ENCODE results near the gene SLC39A11.
"Not testable (repeated sequence)": the region's sequence is repeated elsewhere in the genome, so short reads cannot be mapped to it uniquely, and the experiment has no call there.

Gene SLC39A11

GRCh38 chr17:73069841-73070240, 22.6 kb downstream of the SLC39A11 start:
- no peak for DNase-seq

DNA sequence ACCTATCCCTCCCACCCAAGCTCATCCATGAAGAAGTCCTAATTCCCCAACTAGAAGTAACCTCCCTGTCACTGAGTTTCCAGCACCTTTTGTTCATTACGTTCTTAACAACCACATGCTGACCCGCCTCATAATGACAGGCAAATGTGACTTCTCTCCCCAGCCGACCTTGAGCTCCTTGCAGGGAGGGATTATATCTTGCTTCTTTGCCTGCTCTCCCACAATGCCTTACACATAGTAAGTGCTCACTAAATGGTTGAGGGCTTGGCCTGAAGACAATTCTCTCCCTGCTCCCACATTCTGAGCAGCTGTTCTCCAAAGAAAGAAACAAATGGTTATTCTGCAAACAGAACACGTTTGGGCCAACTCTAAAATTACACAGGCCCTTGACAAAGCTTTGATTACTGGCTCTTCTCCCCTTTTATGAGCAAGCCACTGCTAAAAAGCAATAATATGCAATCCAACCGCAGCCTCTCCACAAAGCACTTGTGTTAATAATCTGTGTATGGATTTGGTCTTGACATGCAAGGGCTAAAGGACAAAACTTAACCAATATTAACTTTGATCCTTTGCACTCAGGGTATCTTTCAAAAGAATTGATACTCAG, 23.2 kb downstream of the SLC39A11 start:
- DNase-seq, result no peak

DNA sequence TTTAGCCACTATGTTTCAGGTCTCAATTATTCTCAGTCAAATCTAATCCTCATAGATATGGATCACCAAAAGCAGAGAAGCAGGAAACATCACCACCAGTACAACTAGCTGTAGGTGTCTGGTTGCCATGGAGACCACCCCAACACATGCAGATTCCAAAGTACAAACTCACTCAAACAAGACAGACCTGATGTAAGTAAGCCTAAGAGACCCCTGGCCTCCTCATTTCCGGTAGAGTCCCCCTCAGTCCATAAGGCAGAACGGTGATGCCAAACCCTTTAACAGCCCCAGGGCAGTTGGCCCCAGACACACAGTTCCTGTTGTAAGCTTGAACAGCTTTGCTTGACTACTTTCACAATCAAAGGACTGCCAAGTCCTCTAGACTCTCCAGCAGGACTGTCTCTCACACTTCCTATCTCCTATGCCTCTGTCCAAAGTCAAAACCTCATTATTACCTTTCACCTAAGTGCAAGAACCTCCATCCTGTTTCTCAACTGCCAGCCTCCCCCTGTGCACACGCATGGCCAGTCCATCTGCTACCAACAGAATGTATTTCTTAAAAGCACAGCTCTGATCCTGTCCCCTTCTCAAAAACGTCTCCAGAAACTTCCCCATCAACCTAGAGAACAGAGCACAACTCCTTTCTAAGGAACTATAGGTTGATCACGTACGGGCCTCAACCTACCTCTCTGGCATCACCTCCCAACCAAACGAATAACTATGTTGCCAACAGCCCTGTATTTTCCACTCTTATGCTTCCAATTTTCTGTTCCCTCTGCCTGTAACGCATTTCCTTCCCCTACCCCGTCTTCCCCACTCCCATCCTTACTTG, 23.9 kb downstream of the SLC39A11 start:
- no peak for DNase-seq

DNA sequence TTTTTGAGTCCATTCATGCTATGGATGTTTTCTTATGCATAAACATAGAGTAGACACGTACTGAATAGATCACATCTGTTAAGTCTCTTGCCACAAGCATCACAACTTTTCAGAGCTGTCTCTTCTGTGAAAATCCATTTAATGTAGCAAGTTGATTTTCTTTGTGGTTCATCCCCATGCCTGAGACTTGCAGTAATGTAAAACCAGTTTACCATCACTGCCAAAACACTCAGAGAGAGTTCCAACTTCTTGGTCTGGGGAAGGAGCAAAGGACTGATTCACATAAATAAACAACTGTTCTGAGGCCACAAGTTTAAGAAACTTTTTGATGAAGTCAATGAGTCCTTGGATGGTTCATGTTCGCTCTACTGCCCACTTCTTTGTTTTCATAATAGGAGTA, 24.8 kb downstream of the SLC39A11 start:
- not testable (repeated sequence) for DNase-seq

GRCh38 chr17:73067075-73067474, 25.4 kb downstream of the SLC39A11 start:
- no peak for DNase-seq

GRCh38 chr17:73066148-73066884, 26.2 kb downstream of the SLC39A11 start:
- DNase-seq, result no peak

DNA sequence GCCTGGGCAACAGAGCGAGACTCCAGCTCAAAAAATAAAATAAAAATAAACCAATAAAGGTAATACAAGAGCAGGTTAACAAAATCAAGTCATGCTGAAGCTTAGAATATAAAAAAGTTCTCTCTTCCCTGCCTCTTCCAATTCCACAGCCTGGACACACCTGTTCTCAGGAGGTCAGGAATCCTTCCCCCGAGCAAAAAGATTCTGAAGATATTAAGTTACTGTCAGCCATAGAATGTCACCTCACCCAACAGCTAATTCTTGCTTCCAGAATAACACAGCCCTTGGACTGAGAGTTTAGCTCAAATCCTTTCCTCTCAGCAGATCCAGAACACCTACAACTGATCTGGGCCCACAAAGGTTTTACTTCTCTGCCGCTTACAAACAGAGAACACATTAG, 27.1 kb downstream of the SLC39A11 start:
- no peak for DNase-seq

DNA sequence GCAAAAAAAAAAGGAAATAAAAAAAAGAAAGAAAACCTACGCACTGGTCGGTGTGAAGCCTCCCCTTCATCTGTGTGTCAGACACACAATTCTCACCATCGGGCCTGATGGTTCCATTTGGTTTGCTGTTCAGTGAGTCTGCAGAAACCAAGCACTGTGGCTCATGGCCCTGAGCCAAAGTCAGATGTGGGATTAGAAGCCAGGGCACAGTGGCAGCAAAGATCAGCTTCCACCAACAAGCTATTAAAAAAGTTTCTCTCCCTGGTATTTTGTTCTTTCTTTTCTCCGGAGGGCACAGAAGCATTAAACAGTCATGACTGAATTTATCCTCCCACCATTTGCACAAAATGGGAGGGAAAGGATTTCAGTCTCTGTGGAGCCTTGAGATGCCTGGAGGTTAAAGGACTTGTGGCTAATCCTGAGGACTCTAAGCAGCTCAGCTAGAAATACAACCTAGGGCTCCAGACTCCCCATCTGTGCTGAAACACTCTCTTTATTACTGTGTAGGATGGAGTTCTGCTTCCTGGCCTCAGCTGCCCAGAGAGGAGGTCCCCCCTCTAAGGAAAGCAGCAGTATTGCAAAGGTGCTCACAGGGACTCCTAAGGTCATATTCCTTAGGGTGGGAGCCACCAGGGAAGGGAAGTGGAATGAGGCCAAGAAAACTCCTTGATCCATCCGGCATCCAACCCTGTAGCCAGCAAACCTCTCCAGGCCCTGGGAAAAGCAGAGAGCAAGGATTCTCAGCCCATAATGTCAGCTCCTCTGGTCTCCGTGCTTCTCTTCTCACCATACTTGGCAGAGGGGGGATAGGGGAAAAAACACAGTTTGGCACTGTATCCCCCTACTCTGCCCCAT, 28.2 kb downstream of the SLC39A11 start:
- no peak for DNase-seq

DNA sequence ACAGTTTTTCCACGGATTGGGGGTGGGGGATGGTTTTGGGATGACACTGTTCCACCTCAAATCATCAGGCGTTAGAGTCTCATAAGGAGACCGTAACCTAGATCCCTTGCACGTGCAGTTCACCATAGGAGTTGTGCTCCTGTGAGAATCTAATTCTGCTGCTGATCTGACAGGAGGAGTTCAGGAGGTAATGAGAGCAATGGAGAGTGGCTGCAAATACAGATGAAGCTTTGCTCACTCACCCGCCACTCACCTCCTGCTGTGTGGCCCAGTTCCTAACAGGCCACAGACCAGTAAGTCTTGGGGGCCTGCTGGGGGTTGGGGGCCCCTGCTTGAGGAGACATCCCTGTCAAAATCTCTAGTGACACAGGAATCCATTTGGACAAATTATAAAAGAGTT, 29.8 kb downstream of the SLC39A11 start:
- DNase-seq, result no peak

GRCh38 chr17:73061161-73061560, 31.3 kb downstream of the SLC39A11 start:
- DNase-seq, result no peak

GRCh38 chr17:73060721-73061120, 31.8 kb downstream of the SLC39A11 start:
- no peak for DNase-seq

DNA sequence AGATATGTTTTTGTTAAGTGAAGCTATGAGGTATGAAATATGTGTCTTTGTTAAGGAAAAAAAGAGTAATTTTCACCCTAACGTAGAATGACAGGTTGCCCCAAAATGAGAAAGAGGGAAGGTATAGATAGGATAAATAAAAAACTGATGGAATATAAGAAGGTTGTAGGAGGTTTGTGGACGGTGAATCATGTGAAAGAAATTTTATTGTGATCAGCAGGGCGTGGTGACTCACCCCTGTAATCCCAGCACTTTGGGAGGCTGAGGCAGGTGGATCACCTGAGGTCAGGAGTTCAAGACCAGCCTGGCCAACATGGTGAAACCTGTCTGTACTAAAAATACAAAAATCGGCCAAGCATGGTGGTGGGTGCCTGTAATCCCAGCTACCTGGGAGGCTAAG, 32.8 kb downstream of the SLC39A11 start:
- DNase-seq, result not testable (repeated sequence)

GRCh38 chr17:73058022-73058421, 34.5 kb downstream of the SLC39A11 start:
- DNase-seq, result no peak

- DNase-seq, result no peak
Measured at GRCh38 chr17:73057196-73057595, 35.3 kb downstream of the SLC39A11 start.

GRCh38 chr17:73052923-73053322, 39.6 kb downstream of the SLC39A11 start:
- no peak for DNase-seq

DNA sequence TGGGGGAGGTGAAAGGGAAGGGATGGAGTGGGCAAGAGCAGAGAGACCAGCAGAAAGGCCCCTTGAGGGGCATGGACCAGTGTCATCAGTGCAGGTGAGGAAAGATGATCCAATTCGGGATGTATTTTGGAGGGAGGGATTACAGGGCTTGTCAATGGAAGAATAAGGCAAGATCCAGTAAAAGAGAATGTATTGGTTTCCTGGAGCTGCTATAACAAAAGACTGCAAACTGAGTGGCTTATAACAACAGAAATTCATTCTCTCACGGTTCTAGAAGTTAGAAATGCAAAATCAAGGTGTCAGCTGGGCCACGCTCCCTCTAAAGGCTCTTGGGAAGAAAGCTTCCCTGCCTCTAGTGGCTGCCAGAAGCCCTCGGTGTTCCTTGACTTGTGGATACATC, 41.7 kb downstream of the SLC39A11 start:
- DNase-seq, result no peak

- no peak for DNase-seq
Measured at GRCh38 chr17:73048170-73048569, 44.3 kb downstream of the SLC39A11 start.

- no peak for DNase-seq
Measured at GRCh38 chr17:73045724-73046123, 46.8 kb downstream of the SLC39A11 start.

GRCh38 chr17:73043686-73044581, 48.6 kb downstream of the SLC39A11 start:
- no peak for DNase-seq

GRCh38 chr17:73042809-73043685, 49.4 kb downstream of the SLC39A11 start:
- DNase-seq, result no peak

GRCh38 chr17:73042225-73042624, 50.3 kb downstream of the SLC39A11 start:
- DNase-seq, result no peak

Measured in NCI-H2107 (cell line).